ENCODE results near the gene KLHL29. TPM values are rescaled to one million over a fixed set of nuclear protein-coding genes. Genes with fewer than 3 reads are reported as not detected.

Gene KLHL29
- total and polyA plus RNA-seq, 2 experiments from 2014 or later = 1.5 to 6.5 TPM

GRCh38 chr2:23383100-23383499 is 1.9 kb upstream of the KLHL29 start:
- peaks cover 59% of the 10 kb centered on the region for H3K27me3 ChIP-seq (ENCODE audit: insufficient read depth)
- peaks cover 7% of the 10 kb centered on the region for H4K20me1 ChIP-seq (replicated peaks; ENCODE audit: insufficient read depth)
- no peaks in the 10 kb centered on the region for H3K79me2 ChIP-seq (replicated peaks; ENCODE audit: insufficient read depth)
- Mint-ChIP-seq H3K4me3 (no peak overlapping the region), H3K27me3 (ENCODE audit: insufficient read depth, low read depth, poor library complexity) (peaks cover 40% of the 10 kb centered on the region), H3K27ac (no peak overlapping the region), H3K9me3 (no peaks in the 10 kb centered on the region), H3K36me3 (ENCODE audit: low read depth) (no peaks in the 10 kb centered on the region; the same call in 2 of the 3 replicates), H3K4me1 (peaks cover 19% of the 10 kb centered on the region)
- no peak for DNase-seq (ENCODE audit: low spot score)
- H3K4me3 ChIP-seq = no peak overlapping the region
- no peak overlapping the region for H3K4me2 ChIP-seq
- no peak overlapping the region for H3K27ac ChIP-seq (ENCODE audit: low read depth)
- peaks cover 10% of the 10 kb centered on the region; the same call in 1 of the 2 replicates for H3K4me1 ChIP-seq (ENCODE audit: insufficient read depth)
- no peak for ATAC-seq
- no peaks in the 10 kb centered on the region for H3K36me3 ChIP-seq (ENCODE audit: insufficient read depth)
- H3F3A ChIP-seq (replicated peaks; ENCODE audit: low read depth) = no peaks in the 10 kb centered on the region
- no peaks in the 10 kb centered on the region for H3K9me2 ChIP-seq (ENCODE audit: insufficient read depth)
- no peak for TF ChIP-seq ZNF114 (CRISPR knock-in tag; IDR thresholded peaks at IDR 0.05)
- no peak for TF ChIP-seq CREB1 (CRISPR knock-in tag; IDR thresholded peaks at IDR 0.05; ENCODE audit: low read depth)
- TF ChIP-seq STAT1 (IDR thresholded peaks at IDR 0.05; ENCODE audit: unreplicated experiment) = no peak
- TF ChIP-seq, protein P1, sequence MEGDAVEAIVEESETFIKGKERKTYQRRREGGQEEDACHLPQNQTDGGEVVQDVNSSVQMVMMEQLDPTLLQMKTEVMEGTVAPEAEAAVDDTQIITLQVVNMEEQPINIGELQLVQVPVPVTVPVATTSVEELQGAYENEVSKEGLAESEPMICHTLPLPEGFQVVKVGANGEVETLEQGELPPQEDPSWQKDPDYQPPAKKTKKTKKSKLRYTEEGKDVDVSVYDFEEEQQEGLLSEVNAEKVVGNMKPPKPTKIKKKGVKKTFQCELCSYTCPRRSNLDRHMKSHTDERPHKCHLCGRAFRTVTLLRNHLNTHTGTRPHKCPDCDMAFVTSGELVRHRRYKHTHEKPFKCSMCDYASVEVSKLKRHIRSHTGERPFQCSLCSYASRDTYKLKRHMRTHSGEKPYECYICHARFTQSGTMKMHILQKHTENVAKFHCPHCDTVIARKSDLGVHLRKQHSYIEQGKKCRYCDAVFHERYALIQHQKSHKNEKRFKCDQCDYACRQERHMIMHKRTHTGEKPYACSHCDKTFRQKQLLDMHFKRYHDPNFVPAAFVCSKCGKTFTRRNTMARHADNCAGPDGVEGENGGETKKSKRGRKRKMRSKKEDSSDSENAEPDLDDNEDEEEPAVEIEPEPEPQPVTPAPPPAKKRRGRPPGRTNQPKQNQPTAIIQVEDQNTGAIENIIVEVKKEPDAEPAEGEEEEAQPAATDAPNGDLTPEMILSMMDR (conservative IDR thresholded peaks at IDR 0.05; ENCODE audit: low read depth in 2 of 2) = no peak
- TF ChIP-seq POLR2AphosphoS5 (IDR thresholded peaks at IDR 0.05; ENCODE audit: low read depth) = no peak
- TF ChIP-seq EZH2phosphoT487 (IDR thresholded peaks at IDR 0.05; ENCODE audit: unreplicated experiment) = no peak
- TF ChIP-seq EZH2 (IDR thresholded peaks at IDR 0.05; ENCODE audit: low read depth, unreplicated experiment) = no peak
- TF ChIP-seq, protein P2, sequence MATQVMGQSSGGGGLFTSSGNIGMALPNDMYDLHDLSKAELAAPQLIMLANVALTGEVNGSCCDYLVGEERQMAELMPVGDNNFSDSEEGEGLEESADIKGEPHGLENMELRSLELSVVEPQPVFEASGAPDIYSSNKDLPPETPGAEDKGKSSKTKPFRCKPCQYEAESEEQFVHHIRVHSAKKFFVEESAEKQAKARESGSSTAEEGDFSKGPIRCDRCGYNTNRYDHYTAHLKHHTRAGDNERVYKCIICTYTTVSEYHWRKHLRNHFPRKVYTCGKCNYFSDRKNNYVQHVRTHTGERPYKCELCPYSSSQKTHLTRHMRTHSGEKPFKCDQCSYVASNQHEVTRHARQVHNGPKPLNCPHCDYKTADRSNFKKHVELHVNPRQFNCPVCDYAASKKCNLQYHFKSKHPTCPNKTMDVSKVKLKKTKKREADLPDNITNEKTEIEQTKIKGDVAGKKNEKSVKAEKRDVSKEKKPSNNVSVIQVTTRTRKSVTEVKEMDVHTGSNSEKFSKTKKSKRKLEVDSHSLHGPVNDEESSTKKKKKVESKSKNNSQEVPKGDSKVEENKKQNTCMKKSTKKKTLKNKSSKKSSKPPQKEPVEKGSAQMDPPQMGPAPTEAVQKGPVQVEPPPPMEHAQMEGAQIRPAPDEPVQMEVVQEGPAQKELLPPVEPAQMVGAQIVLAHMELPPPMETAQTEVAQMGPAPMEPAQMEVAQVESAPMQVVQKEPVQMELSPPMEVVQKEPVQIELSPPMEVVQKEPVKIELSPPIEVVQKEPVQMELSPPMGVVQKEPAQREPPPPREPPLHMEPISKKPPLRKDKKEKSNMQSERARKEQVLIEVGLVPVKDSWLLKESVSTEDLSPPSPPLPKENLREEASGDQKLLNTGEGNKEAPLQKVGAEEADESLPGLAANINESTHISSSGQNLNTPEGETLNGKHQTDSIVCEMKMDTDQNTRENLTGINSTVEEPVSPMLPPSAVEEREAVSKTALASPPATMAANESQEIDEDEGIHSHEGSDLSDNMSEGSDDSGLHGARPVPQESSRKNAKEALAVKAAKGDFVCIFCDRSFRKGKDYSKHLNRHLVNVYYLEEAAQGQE (IDR thresholded peaks at IDR 0.05; ENCODE audit: unreplicated experiment) = no peak
- no peak for TF ChIP-seq NANOG (IDR thresholded peaks at IDR 0.05; ENCODE audit: borderline replicate concordance)
- TF ChIP-seq ETS1 (IDR thresholded peaks at IDR 0.05) = no peak
- TF ChIP-seq ZNF331 (CRISPR knock-in tag; IDR thresholded peaks at IDR 0.05; ENCODE audit: low read depth) = no peak
- TF ChIP-seq JUNB (IDR thresholded peaks at IDR 0.05; ENCODE audit: unreplicated experiment) = no peak
- TF ChIP-seq, protein P3, sequence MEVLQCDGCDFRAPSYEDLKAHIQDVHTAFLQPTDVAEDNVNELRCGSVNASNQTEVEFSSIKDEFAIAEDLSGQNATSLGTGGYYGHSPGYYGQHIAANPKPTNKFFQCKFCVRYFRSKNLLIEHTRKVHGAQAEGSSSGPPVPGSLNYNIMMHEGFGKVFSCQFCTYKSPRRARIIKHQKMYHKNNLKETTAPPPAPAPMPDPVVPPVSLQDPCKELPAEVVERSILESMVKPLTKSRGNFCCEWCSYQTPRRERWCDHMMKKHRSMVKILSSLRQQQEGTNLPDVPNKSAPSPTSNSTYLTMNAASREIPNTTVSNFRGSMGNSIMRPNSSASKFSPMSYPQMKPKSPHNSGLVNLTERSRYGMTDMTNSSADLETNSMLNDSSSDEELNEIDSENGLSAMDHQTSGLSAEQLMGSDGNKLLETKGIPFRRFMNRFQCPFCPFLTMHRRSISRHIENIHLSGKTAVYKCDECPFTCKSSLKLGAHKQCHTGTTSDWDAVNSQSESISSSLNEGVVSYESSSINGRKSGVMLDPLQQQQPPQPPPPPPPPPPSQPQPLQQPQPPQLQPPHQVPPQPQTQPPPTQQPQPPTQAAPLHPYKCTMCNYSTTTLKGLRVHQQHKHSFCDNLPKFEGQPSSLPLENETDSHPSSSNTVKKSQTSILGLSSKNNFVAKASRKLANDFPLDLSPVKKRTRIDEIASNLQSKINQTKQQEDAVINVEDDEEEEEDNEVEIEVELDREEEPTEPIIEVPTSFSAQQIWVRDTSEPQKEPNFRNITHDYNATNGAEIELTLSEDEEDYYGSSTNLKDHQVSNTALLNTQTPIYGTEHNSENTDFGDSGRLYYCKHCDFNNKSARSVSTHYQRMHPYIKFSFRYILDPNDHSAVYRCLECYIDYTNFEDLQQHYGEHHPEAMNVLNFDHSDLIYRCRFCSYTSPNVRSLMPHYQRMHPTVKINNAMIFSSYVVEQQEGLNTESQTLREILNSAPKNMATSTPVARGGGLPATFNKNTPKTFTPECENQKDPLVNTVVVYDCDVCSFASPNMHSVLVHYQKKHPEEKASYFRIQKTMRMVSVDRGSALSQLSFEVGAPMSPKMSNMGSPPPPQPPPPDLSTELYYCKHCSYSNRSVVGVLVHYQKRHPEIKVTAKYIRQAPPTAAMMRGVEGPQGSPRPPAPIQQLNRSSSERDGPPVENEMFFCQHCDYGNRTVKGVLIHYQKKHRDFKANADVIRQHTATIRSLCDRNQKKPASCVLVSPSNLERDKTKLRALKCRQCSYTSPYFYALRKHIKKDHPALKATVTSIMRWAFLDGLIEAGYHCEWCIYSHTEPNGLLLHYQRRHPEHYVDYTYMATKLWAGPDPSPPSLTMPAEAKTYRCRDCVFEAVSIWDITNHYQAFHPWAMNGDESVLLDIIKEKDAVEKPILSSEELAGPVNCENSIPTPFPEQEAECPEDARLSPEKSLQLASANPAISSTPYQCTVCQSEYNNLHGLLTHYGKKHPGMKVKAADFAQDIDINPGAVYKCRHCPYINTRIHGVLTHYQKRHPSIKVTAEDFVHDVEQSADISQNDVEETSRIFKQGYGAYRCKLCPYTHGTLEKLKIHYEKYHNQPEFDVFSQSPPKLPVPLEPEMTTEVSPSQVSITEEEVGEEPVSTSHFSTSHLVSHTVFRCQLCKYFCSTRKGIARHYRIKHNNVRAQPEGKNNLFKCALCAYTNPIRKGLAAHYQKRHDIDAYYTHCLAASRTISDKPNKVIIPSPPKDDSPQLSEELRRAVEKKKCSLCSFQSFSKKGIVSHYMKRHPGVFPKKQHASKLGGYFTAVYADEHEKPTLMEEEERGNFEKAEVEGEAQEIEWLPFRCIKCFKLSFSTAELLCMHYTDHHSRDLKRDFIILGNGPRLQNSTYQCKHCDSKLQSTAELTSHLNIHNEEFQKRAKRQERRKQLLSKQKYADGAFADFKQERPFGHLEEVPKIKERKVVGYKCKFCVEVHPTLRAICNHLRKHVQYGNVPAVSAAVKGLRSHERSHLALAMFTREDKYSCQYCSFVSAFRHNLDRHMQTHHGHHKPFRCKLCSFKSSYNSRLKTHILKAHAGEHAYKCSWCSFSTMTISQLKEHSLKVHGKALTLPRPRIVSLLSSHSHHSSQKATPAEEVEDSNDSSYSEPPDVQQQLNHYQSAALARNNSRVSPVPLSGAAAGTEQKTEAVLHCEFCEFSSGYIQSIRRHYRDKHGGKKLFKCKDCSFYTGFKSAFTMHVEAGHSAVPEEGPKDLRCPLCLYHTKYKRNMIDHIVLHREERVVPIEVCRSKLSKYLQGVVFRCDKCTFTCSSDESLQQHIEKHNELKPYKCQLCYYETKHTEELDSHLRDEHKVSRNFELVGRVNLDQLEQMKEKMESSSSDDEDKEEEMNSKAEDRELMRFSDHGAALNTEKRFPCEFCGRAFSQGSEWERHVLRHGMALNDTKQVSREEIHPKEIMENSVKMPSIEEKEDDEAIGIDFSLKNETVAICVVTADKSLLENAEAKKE (CRISPR knock-in tag; IDR thresholded peaks at IDR 0.05) = no peak
- H2AFZ ChIP-seq = no peak overlapping the region
